ENCODE results near the gene ADH1C. TPM values are rescaled to one million over a fixed set of nuclear protein-coding genes. Genes with fewer than 3 reads are reported as not detected.
"Not testable (repeated sequence)": the region's sequence is repeated elsewhere in the genome, so short reads cannot be mapped to it uniquely, and the experiment has no call there.

The ADH1C gene
- 100 to 1,000 TPM in 2 of 3 donors, 10 to 100 TPM in 1; 84.3 to 121 (median 104) TPM for polyA plus RNA-seq (ENCODE audit: insufficient read length in 3 of 3)
- long read RNA-seq, donor 1, partial matches to known transcripts, result 0 of 1 reads
- long read RNA-seq, donor 1, other reads (novel, unspliced or antisense), result 0 of 1 reads
- long read RNA-seq, donor 2, transcript ADH1C-204 (9 exons, 1,740 nt), result major isoform, 6 of 27 reads
- long read RNA-seq, donor 2, partial matches to known transcripts, result 21 of 27 reads
- long read RNA-seq, donor 2, other reads (novel, unspliced or antisense), result 0 of 27 reads
- long read RNA-seq, donor 3, transcript ADH1C-204 (9 exons, 1,740 nt), result major isoform, 24 of 61 reads
- long read RNA-seq, donor 3, partial matches to known transcripts, result 30 of 61 reads
- long read RNA-seq, donor 3, other reads (novel, unspliced or antisense), result 7 of 61 reads
- long read RNA-seq, donor 4, transcript ADH1C-204 (9 exons, 1,740 nt), result major isoform, 10 of 10 reads
- long read RNA-seq, donor 4, partial matches to known transcripts, result 0 of 10 reads
- long read RNA-seq, donor 4, other reads (novel, unspliced or antisense), result 0 of 10 reads
- long read RNA-seq, donor 5, result 0 reads
- long read RNA-seq, donor 6, partial matches to known transcripts, result 0 of 4 reads
- long read RNA-seq, donor 6, other reads (novel, unspliced or antisense), result 0 of 4 reads
- long read RNA-seq, donor 7, transcript ADH1C-204 (9 exons, 1,740 nt), result major isoform, 18 of 54 reads
- long read RNA-seq, donor 7, partial matches to known transcripts, result 36 of 54 reads
- long read RNA-seq, donor 7, other reads (novel, unspliced or antisense), result 0 of 54 reads
- long read RNA-seq, donor 8, result 0 reads
- long read RNA-seq, donor 9, transcript ADH1C-204 (9 exons, 1,740 nt), result major isoform, 24 of 41 reads
- long read RNA-seq, donor 9, partial matches to known transcripts, result 12 of 41 reads
- long read RNA-seq, donor 9, other reads (novel, unspliced or antisense), result 5 of 41 reads
- long read RNA-seq, donor 10, transcript ADH1C-204 (9 exons, 1,740 nt), result major isoform, 31 of 84 reads
- long read RNA-seq, donor 10, partial matches to known transcripts, result 53 of 84 reads
- long read RNA-seq, donor 10, other reads (novel, unspliced or antisense), result 0 of 84 reads
- long read RNA-seq, donor 11, transcript ADH1C-204 (9 exons, 1,740 nt), result major isoform, 12 of 13 reads
- long read RNA-seq, donor 11, partial matches to known transcripts, result 0 of 13 reads
- long read RNA-seq, donor 11, other reads (novel, unspliced or antisense), result 0 of 13 reads
- long read RNA-seq, donor 12, transcript ADH1C-204 (9 exons, 1,740 nt), result major isoform, 9 of 20 reads
- long read RNA-seq, donor 12, partial matches to known transcripts, result 6 of 20 reads
- long read RNA-seq, donor 12, other reads (novel, unspliced or antisense), result 5 of 20 reads
- long read RNA-seq, donor 13, result 0 reads
- long read RNA-seq, donor 14, transcript ADH1C-204 (9 exons, 1,740 nt), result major isoform, 12 of 41 reads
- long read RNA-seq, donor 14, partial matches to known transcripts, result 24 of 41 reads
- long read RNA-seq, donor 14, other reads (novel, unspliced or antisense), result 5 of 41 reads
- long read RNA-seq, donor 15, transcript ADH1C-204 (9 exons, 1,740 nt), result major isoform, 6 of 11 reads
- long read RNA-seq, donor 15, partial matches to known transcripts, result 5 of 11 reads
- long read RNA-seq, donor 15, other reads (novel, unspliced or antisense), result 0 of 11 reads
- long read RNA-seq, donor 16, transcript ADH1C-204 (9 exons, 1,740 nt), result major isoform, 82 of 151 reads
- long read RNA-seq, donor 16, partial matches to known transcripts, result 60 of 151 reads
- long read RNA-seq, donor 16, other reads (novel, unspliced or antisense), result 9 of 151 reads

GRCh38 chr4:99352602-99353537 is at the start of gene ADH1C:
Gene ADH1C, minus strand, starts transcription at chr4:99352746. Its CDS starts 71 bp downstream, at chr4:99352675.
- peak in 7 of 11 donors; percentile 13 to 52 (median 30) for DNase-seq (ENCODE audit: extremely low read depth in 1 of 11, low read depth in 9 of 11, low spot score in 4 of 11)

- no peak for DNase-seq (ENCODE audit: extremely low read depth in 1 of 11, low read depth in 9 of 11, low spot score in 4 of 11)
Observed at GRCh38 chr4:99400831-99401230, 48.3 kb upstream of the ADH1C start.

- DNase-seq (ENCODE audit: extremely low read depth in 1 of 11, low read depth in 9 of 11, low spot score in 4 of 11), result no peak
Observed at GRCh38 chr4:99399017-99399416, 46.5 kb upstream of the ADH1C start.

GRCh38 chr4:99395595-99396364 is 43.2 kb upstream of the ADH1C start:
- DNase-seq (ENCODE audit: extremely low read depth in 1 of 11, low read depth in 9 of 11, low spot score in 4 of 11), result no peak

GRCh38 chr4:99394896-99395295 is 42.4 kb upstream of the ADH1C start:
- DNase-seq (ENCODE audit: extremely low read depth in 1 of 11, low read depth in 9 of 11, low spot score in 4 of 11), result no peak

GRCh38 chr4:99390055-99390454 is 37.5 kb upstream of the ADH1C start:
- DNase-seq (ENCODE audit: extremely low read depth in 1 of 11, low read depth in 9 of 11, low spot score in 4 of 11), result no peak

GRCh38 chr4:99389606-99390005 is 37.1 kb upstream of the ADH1C start:
- DNase-seq (ENCODE audit: extremely low read depth in 1 of 11, low read depth in 9 of 11, low spot score in 4 of 11), result no peak

GRCh38 chr4:99383833-99384392 is 31.4 kb upstream of the ADH1C start:
- DNase-seq (ENCODE audit: extremely low read depth in 1 of 11, low read depth in 9 of 11, low spot score in 4 of 11), result peak in 10 of 11 donors; percentile 44 to 82 (median 62)

- no peak for DNase-seq (ENCODE audit: extremely low read depth in 1 of 11, low read depth in 9 of 11, low spot score in 4 of 11)
Observed at GRCh38 chr4:99383399-99383798, 30.9 kb upstream of the ADH1C start.

GRCh38 chr4:99382745-99383360 is 30.3 kb upstream of the ADH1C start:
- DNase-seq (ENCODE audit: extremely low read depth in 1 of 11, low read depth in 9 of 11, low spot score in 4 of 11), result no peak

- no peak for DNase-seq (ENCODE audit: extremely low read depth in 1 of 11, low read depth in 9 of 11, low spot score in 4 of 11)
Observed at GRCh38 chr4:99381588-99382175, 29.1 kb upstream of the ADH1C start.

GRCh38 chr4:99379571-99379970 is 27.0 kb upstream of the ADH1C start:
- no peak for DNase-seq (ENCODE audit: extremely low read depth in 1 of 11, low read depth in 9 of 11, low spot score in 4 of 11)

- no peak for DNase-seq (ENCODE audit: extremely low read depth in 1 of 11, low read depth in 9 of 11, low spot score in 4 of 11)
Observed at GRCh38 chr4:99378876-99379275, 26.3 kb upstream of the ADH1C start.

GRCh38 chr4:99377341-99377740 is 24.8 kb upstream of the ADH1C start:
- DNase-seq (ENCODE audit: extremely low read depth in 1 of 11, low read depth in 9 of 11, low spot score in 4 of 11), result not testable (repeated sequence)

GRCh38 chr4:99372464-99372863 is 19.9 kb upstream of the ADH1C start:
- DNase-seq (ENCODE audit: extremely low read depth in 1 of 11, low read depth in 9 of 11, low spot score in 4 of 11), result not testable (repeated sequence)
